ENCODE measurements around the gene BNC2. TPM values are rescaled to one million over a fixed set of nuclear protein-coding genes. Genes with fewer than 3 reads are reported as not detected.

Gene BNC2
- total RNA-seq, 2 donors from 2014 or later = 1.0 to 5.5 TPM

- H3K36me3 Mint-ChIP-seq = no peaks in the 10 kb centered on the region
- DNase-seq (ENCODE audit: low spot score) (no peak), ATAC-seq (no peak)
- H3K9me3 Mint-ChIP-seq = no peaks in the 10 kb centered on the region
- peaks cover 5 to 16% of the 10 kb centered on the region in 2 donors for H3K4me1 Mint-ChIP-seq (ENCODE audit: low read depth in 2 of 2)
- H3K27me3 Mint-ChIP-seq = no peaks in the 10 kb centered on the region
- no peak overlapping the region for H3K27ac Mint-ChIP-seq
- no peak overlapping the region for H3K4me3 Mint-ChIP-seq
These were observed 117.9 kb downstream of the BNC2 start for GRCh38 chr9:16752601-16753000.

- Mint-ChIP-seq H3K4me3 (no peak overlapping the region), H3K4me1 (ENCODE audit: low read depth in 2 of 2) (peaks cover 5 to 11% of the 10 kb centered on the region in 2 donors), H3K27ac (no peak overlapping the region), H3K36me3 (no peaks in the 10 kb centered on the region), H3K27me3 (no peaks in the 10 kb centered on the region), H3K9me3 (no peaks in the 10 kb centered on the region)
- DNase-seq (ENCODE audit: low spot score) = no peak
- ATAC-seq = no peak
These were observed 119.9 kb downstream of the BNC2 start for GRCh38 chr9:16750553-16750952.

- Mint-ChIP-seq H3K4me1 (ENCODE audit: low read depth in 2 of 2) (peaks cover 8 to 16% of the 10 kb centered on the region in 2 donors), H3K36me3 (peaks cover 3% of the 10 kb centered on the region), H3K27me3 (peaks cover 5 to 6% of the 10 kb centered on the region in 2 donors), H3K27ac (no peak overlapping the region), H3K4me3 (no peak overlapping the region), H3K9me3 (no peaks in the 10 kb centered on the region)
- DNase-seq (ENCODE audit: low spot score) = no peak
- no peak for ATAC-seq
These were observed 125.1 kb downstream of the BNC2 start for GRCh38 chr9:16745359-16745758.

- ATAC-seq = no peak
- no peak overlapping the region for H3K4me3 Mint-ChIP-seq
- H3K27me3 Mint-ChIP-seq = peaks cover 14% of the 10 kb centered on the region in 2 donors
- no peak overlapping the region for H3K27ac Mint-ChIP-seq
- peaks cover 12% of the 10 kb centered on the region for H3K36me3 Mint-ChIP-seq
- no peaks in the 10 kb centered on the region for H3K9me3 Mint-ChIP-seq
- peaks cover 15 to 22% of the 10 kb centered on the region in 2 donors for H3K4me1 Mint-ChIP-seq (ENCODE audit: low read depth in 2 of 2)
- DNase-seq (ENCODE audit: low spot score) = no peak
These were observed 126.1 kb downstream of the BNC2 start for GRCh38 chr9:16744394-16744793.

GRCh38 chr9:16743375-16743774 lies 127.1 kb downstream of the BNC2 start:
- peak overlapping the region; percentile 34 for H3K4me3 Mint-ChIP-seq
- ATAC-seq (peak in 1 of 2 donors; percentile 70), DNase-seq (ENCODE audit: low spot score) (no peak)
- peaks cover 14 to 19% of the 10 kb centered on the region in 2 donors for H3K27me3 Mint-ChIP-seq
- H3K9me3 Mint-ChIP-seq = no peaks in the 10 kb centered on the region
- peaks cover 13% of the 10 kb centered on the region for H3K36me3 Mint-ChIP-seq
- no peak overlapping the region for H3K27ac Mint-ChIP-seq
- H3K4me1 Mint-ChIP-seq (ENCODE audit: low read depth in 2 of 2) = peaks cover 15 to 24% of the 10 kb centered on the region in 2 donors

- H3K27ac Mint-ChIP-seq = no peak overlapping the region
- H3K9me3 Mint-ChIP-seq = no peaks in the 10 kb centered on the region
- peaks cover 7 to 13% of the 10 kb centered on the region in 2 donors for H3K27me3 Mint-ChIP-seq
- H3K4me1 Mint-ChIP-seq (ENCODE audit: low read depth in 2 of 2) = peaks cover 4 to 24% of the 10 kb centered on the region in 2 donors
- DNase-seq (ENCODE audit: low spot score) (no peak), ATAC-seq (no peak)
- H3K4me3 Mint-ChIP-seq = no peak overlapping the region
- peaks cover 7% of the 10 kb centered on the region for H3K36me3 Mint-ChIP-seq
These were observed 135.5 kb downstream of the BNC2 start for GRCh38 chr9:16735001-16735400.

GRCh38 chr9:16732546-16732945 lies 137.9 kb downstream of the BNC2 start:
- no peak for ATAC-seq
- Mint-ChIP-seq H3K36me3 (no peaks in the 10 kb centered on the region), H3K4me3 (no peak overlapping the region), H3K27me3 (peaks cover 11 to 21% of the 10 kb centered on the region in 2 donors), H3K27ac (no peak overlapping the region), H3K9me3 (no peaks in the 10 kb centered on the region), H3K4me1 (ENCODE audit: low read depth in 2 of 2) (peaks cover 2 to 24% of the 10 kb centered on the region in 2 donors)
- no peak for DNase-seq (ENCODE audit: low spot score)

GRCh38 chr9:16730162-16730561 lies 140.3 kb downstream of the BNC2 start:
- peaks cover 5 to 34% of the 10 kb centered on the region in 2 donors for H3K4me1 Mint-ChIP-seq (ENCODE audit: low read depth in 2 of 2)
- H3K27ac Mint-ChIP-seq = no peak overlapping the region
- H3K36me3 Mint-ChIP-seq = no peaks in the 10 kb centered on the region

GRCh38 chr9:16729651-16730050 lies 140.8 kb downstream of the BNC2 start:
- Mint-ChIP-seq H3K9me3 (no peaks in the 10 kb centered on the region), H3K36me3 (no peaks in the 10 kb centered on the region), H3K27me3 (peaks cover 20 to 34% of the 10 kb centered on the region in 2 donors), H3K4me3 (no peak overlapping the region), H3K27ac (no peak overlapping the region), H3K4me1 (ENCODE audit: low read depth in 2 of 2) (peaks cover 5 to 34% of the 10 kb centered on the region in 2 donors)
- no peak for ATAC-seq
- DNase-seq (ENCODE audit: low spot score) = no peak

More at GRCh38 chr9:16730162-16730561, 140.3 kb downstream of the BNC2 start:
- DNase-seq (ENCODE audit: low spot score) (no peak), ATAC-seq (no peak)
- no peak overlapping the region for H3K4me3 Mint-ChIP-seq
- peaks cover 20 to 34% of the 10 kb centered on the region in 2 donors for H3K27me3 Mint-ChIP-seq
- no peaks in the 10 kb centered on the region for H3K9me3 Mint-ChIP-seq

- no peak overlapping the region for H3K27ac Mint-ChIP-seq
- no peak overlapping the region for H3K4me3 Mint-ChIP-seq
- ATAC-seq = no peak
- H3K36me3 Mint-ChIP-seq = no peaks in the 10 kb centered on the region
- H3K4me1 Mint-ChIP-seq (ENCODE audit: low read depth in 2 of 2) = peaks cover 5 to 29% of the 10 kb centered on the region in 2 donors
- H3K27me3 Mint-ChIP-seq = peaks cover 20 to 34% of the 10 kb centered on the region in 2 donors
- DNase-seq (ENCODE audit: low spot score) = no peak
- H3K9me3 Mint-ChIP-seq = no peaks in the 10 kb centered on the region
These were observed 142.3 kb downstream of the BNC2 start for GRCh38 chr9:16728137-16728508.

GRCh38 chr9:16727452-16728136 lies 142.9 kb downstream of the BNC2 start:
- Mint-ChIP-seq H3K4me3 (peak overlapping the region; percentile 78), H3K27me3 (peaks cover 20 to 34% of the 10 kb centered on the region in 2 donors), H3K27ac (peak overlapping the region in 1 of 2 donors; percentile 33), H3K36me3 (no peaks in the 10 kb centered on the region), H3K9me3 (no peaks in the 10 kb centered on the region), H3K4me1 (ENCODE audit: low read depth in 2 of 2) (peaks cover 5 to 29% of the 10 kb centered on the region in 2 donors)
- DNase-seq (ENCODE audit: low spot score) = no peak
- ATAC-seq = no peak

GRCh38 chr9:16726718-16727451 lies 143.6 kb downstream of the BNC2 start:
- Mint-ChIP-seq H3K4me3 (peak overlapping the region; percentile 78), H3K27ac (peak overlapping the region in 1 of 2 donors; percentile 45), H3K4me1 (ENCODE audit: low read depth in 2 of 2) (peaks cover 5 to 26% of the 10 kb centered on the region in 2 donors), H3K9me3 (no peaks in the 10 kb centered on the region), H3K36me3 (no peaks in the 10 kb centered on the region), H3K27me3 (peaks cover 20 to 34% of the 10 kb centered on the region in 2 donors)
- DNase-seq (ENCODE audit: low spot score) = peak; percentile 61
- ATAC-seq = peak; percentile 79 to 89

GRCh38 chr9:16726029-16726428 lies 144.4 kb downstream of the BNC2 start:
- no peak overlapping the region for H3K4me3 Mint-ChIP-seq

GRCh38 chr9:16725066-16725465 lies 145.4 kb downstream of the BNC2 start:
- Mint-ChIP-seq H3K9me3 (no peaks in the 10 kb centered on the region), H3K36me3 (no peaks in the 10 kb centered on the region), H3K4me1 (ENCODE audit: low read depth in 2 of 2) (peaks cover 5 to 22% of the 10 kb centered on the region in 2 donors), H3K27ac (no peak overlapping the region), H3K4me3 (no peak overlapping the region), H3K27me3 (peaks cover 20 to 32% of the 10 kb centered on the region in 2 donors)
- ATAC-seq = no peak
- no peak for DNase-seq (ENCODE audit: low spot score)

More at GRCh38 chr9:16726029-16726428, 144.4 kb downstream of the BNC2 start:
- DNase-seq (ENCODE audit: low spot score) = no peak
- ATAC-seq = no peak
- Mint-ChIP-seq H3K9me3 (no peaks in the 10 kb centered on the region), H3K27ac (no peak overlapping the region), H3K27me3 (peaks cover 20 to 34% of the 10 kb centered on the region in 2 donors), H3K36me3 (no peaks in the 10 kb centered on the region), H3K4me1 (ENCODE audit: low read depth in 2 of 2) (peaks cover 5 to 23% of the 10 kb centered on the region in 2 donors)

Measured in natural killer cell treated with Interleukin-12 subunit alpha and Interleukin-12 subunit beta and Interleukin-15 and Interleukin-18, amount 100 ng/mL, for 72 hours (primary cell).